ENCODE measurements around the gene DNAJC11.

DNAJC11 gene

DNA sequence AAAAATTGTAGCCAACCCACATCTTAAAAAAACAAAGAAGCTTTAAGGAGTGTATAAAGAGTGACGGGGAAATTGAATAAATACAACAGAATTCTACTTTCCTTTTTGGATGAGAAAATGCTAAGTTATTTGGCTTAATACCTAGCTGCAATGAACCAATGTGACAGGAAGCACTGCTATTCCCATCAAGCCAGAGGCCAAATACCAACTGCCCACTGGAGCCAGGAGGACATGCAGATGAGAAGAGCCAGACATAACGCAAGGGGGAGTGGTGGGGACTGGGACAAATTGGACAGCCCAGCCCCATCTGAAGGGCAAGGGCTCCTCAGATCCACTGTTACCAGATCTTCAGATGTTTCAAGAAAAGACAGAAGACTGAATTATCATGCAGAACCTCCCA is 25.7 kb downstream of the DNAJC11 start:
- TF ChIP-seq GATA3 (IDR thresholded peaks at IDR 0.05; ENCODE audit: low read depth, low read length): no peak
- no peak for TF ChIP-seq GATA2 (IDR thresholded peaks at IDR 0.05; ENCODE audit: low read depth, low read length)

GRCh38 chr1:6674771-6675170 is 26.8 kb downstream of the DNAJC11 start:
- TF ChIP-seq GATA2 (IDR thresholded peaks at IDR 0.05; ENCODE audit: low read depth, low read length): no peak
- no peak for TF ChIP-seq GATA3 (IDR thresholded peaks at IDR 0.05; ENCODE audit: low read depth, low read length)

DNA sequence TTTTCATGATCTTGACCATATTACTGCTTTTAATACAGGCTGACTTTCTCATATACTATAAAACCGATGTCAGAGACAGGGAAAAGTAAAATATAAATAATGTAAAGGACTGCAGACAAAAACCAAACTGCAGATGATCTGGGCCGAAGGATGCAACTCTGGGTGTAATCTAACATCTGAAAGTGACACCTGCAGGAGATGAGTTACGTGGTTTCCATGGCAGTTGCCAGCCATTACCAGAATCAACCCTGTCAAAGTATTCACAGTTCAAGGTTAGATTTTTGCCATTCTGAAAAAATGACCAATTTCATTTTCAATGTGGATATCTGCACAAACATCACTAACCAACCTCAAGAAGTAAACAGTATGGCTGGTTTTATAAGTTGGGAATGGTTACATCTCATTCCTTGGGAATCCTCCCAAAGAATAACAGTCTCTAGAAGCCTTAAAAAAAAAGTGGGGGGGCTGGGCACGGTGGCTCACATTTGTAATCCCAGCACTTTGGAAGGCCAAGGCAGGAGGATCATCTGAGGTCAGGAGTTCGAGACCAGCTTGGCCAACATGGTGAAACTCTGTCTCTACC is 27.7 kb downstream of the DNAJC11 start:
- TF ChIP-seq GATA3 (IDR thresholded peaks at IDR 0.05; ENCODE audit: low read depth, low read length) (no peak), GATA2 (IDR thresholded peaks at IDR 0.05; ENCODE audit: low read depth, low read length) (0 out of 2 replicates have a peak, but pooled peaks have one; percentile 10)

GRCh38 chr1:6672558-6672957 is 29.1 kb downstream of the DNAJC11 start:
- 0 out of 2 replicates have a peak, but pooled peaks have one; percentile 45 for TF ChIP-seq GATA3 (IDR thresholded peaks at IDR 0.05; ENCODE audit: low read depth, low read length)
- TF ChIP-seq GATA2 (IDR thresholded peaks at IDR 0.05; ENCODE audit: low read depth, low read length): peak; percentile 95

DNA sequence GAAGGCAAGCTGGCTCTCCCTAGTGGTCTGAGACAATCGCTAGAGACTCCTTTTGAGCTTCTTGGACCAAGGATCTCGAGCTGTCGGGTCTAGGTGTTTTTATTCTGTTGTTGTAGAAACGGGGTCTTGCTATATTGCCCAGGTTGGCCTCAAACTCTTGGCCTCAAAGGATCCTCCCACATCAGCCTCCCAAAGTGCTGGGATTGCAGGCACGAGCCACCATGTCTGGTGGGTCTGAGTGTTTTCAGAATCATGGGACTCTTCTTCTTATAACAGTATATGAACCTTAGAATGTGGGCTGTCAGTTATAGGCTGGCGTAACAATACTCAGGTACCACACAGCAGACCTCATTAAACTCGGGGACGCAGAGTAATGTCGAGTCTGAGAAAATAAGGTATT is 33.1 kb downstream of the DNAJC11 start:
- TF ChIP-seq GATA3 (IDR thresholded peaks at IDR 0.05; ENCODE audit: low read depth, low read length) (no peak), GATA2 (IDR thresholded peaks at IDR 0.05; ENCODE audit: low read depth, low read length) (no peak)

DNA sequence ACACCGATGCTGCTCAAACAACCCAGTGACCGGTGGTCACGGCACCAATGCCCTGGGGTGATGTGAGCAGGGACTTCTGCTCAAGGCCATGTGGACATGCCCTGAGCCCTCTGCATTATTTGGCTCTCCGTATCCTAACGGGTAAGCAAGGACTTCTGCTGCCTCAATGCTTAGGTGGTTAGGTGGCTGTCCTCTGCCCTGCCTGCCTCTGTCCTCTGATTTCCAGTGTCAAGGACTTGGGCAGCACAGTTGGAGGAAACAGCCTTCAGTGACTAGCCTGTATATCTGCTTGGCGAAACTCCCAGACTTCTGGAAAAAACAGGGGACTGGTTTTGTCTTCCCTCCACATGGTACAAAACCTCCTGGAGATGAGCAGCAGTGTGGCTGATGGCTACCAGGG is 34.5 kb downstream of the DNAJC11 start:
- TF ChIP-seq GATA2 (IDR thresholded peaks at IDR 0.05; ENCODE audit: low read depth, low read length): no peak
- no peak for TF ChIP-seq GATA3 (IDR thresholded peaks at IDR 0.05; ENCODE audit: low read depth, low read length)

DNA sequence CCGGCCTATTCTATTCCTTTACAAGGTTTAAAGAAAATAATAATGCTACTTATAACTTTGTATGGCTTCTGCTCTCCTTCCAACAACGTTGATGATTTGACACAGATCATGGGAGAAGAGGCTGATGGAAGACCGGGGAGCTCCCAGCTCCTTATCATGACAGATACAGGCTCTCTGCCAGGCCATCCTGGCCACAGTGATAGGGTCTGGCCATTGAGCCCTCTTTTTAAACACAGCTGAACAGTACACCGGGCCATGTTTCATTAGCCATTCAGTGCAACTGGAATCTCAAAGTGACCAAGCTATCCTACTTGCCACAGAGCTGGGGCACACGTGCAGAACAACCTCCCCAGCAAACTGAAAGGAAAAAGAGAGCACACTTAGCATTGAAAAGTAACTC is 34.9 kb downstream of the DNAJC11 start:
- TF ChIP-seq GATA2 (IDR thresholded peaks at IDR 0.05; ENCODE audit: low read depth, low read length) (no peak), GATA3 (IDR thresholded peaks at IDR 0.05; ENCODE audit: low read depth, low read length) (no peak)

DNA sequence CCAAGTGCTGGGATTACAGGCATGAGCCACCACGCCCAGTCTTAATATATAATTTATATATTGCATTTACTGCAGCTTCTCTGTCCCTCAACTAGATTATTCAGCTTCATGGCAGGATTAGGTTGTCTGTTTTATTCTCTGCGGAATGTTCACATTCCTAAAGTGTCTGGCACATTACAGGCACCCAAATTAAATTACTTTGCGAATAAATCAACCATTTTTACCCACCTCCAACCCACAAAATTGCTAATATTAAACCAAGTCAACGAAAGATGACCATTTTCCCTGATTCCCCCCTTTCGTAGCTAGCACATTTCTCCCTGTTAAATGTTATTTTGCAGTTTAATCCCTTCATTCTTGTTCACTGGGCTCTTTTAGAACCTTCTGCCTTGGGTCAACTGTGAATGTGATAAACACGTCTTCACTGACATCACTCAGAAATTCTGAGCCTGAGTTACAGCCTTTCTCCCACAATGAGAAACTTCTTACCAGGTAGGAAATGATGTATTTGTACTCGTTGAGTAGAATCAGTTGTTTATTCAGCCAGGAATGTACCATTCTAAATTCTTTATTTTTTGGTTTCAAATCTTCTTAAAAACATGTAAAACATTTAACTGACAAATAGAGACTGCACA is 41.1 kb downstream of the DNAJC11 start:
- TF ChIP-seq GATA2 (IDR thresholded peaks at IDR 0.05; ENCODE audit: low read depth, low read length) (no peak), GATA3 (IDR thresholded peaks at IDR 0.05; ENCODE audit: low read depth, low read length) (no peak)

DNA sequence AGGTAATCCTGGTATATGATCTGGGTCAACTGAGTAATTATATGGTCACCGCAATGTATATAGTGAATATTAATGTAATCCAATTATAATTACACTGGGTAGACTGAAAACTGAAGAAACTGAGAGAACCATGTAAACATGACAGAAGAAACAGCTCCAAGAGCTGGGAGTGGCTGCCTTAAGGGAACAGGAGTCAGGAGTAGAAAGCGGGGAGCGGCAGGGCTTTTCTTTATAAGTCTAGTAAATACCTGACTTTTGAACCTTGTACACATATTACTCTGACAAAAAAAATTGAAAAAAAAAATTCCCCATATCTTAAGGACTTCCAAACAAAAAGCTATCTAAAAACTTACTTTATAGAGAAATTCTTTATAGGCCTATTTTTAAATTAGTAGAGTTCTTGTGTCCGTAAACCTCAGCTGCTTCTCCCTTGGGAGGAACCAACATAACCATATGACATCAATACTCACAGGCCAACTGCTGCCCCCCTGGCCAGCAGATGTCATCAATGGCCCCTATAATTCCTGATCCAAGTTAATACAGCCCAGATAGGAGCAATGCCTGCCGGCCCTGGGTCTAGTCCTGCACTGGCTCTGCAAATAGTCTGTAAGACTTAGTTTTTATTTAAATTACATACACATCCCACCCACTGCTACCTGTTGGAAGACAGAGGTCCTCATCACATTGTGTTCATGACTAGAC is 43.1 kb downstream of the DNAJC11 start:
- TF ChIP-seq GATA3 (IDR thresholded peaks at IDR 0.05; ENCODE audit: low read depth, low read length) (no peak), GATA2 (IDR thresholded peaks at IDR 0.05; ENCODE audit: low read depth, low read length) (no peak)

GRCh38 chr1:6657138-6657537 is 44.5 kb downstream of the DNAJC11 start:
- TF ChIP-seq GATA2 (IDR thresholded peaks at IDR 0.05; ENCODE audit: low read depth, low read length): no peak
- no peak for TF ChIP-seq GATA3 (IDR thresholded peaks at IDR 0.05; ENCODE audit: low read depth, low read length)

DNA sequence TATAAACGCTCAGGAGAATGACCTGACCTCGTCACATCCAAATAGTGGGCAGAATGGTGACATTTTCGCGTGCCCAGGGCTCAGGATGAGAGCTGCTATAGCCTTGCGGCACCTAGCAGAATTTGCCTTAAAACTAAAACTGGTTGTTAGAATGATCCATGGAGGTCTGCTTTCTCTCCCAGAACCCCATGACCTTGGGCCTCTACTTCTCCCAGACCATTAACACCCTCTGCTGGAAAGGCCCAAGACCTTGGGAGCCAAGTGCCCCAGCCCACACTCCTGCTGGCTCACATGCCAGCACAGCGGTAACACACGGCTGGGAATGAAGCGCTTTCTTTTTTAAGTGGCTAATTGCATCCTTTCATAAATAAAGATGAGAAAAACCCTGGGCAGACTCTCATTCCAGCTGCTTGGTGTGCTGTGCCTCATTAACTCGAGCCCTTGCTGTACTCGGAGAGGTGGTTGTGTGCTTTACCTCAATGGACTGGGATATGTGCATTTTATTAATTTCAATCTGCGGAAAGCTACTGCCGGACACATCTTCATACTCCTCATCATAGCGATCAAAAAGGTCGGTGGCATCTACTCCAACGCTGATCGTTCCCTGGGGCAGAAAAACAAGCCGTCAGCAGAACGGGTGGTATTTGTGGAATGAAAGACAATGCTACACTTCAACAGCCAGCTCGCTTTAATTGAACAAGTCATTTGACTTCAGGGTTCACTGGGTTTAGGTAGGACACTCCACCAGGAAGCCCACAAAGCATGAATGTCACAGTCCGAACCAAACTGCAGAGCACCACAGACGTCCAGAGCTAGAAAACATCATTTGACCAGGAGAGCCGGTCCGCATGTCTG is 48.0 kb downstream of the DNAJC11 start:
- no peak for TF ChIP-seq GATA3 (IDR thresholded peaks at IDR 0.05; ENCODE audit: low read depth, low read length)
- TF ChIP-seq GATA2 (IDR thresholded peaks at IDR 0.05; ENCODE audit: low read depth, low read length): no peak

- TF ChIP-seq GATA2 (IDR thresholded peaks at IDR 0.05; ENCODE audit: low read depth, low read length) (no peak), GATA3 (IDR thresholded peaks at IDR 0.05; ENCODE audit: low read depth, low read length) (no peak)
These were observed 48.6 kb downstream of the DNAJC11 start for GRCh38 chr1:6652986-6653385.

GRCh38 chr1:6651909-6652308 is 49.7 kb downstream of the DNAJC11 start:
- TF ChIP-seq GATA2 (IDR thresholded peaks at IDR 0.05; ENCODE audit: low read depth, low read length): no peak
- no peak for TF ChIP-seq GATA3 (IDR thresholded peaks at IDR 0.05; ENCODE audit: low read depth, low read length)

GRCh38 chr1:6648556-6648955 is 53.1 kb downstream of the DNAJC11 start:
- no peak for TF ChIP-seq GATA2 (IDR thresholded peaks at IDR 0.05; ENCODE audit: low read depth, low read length)
- TF ChIP-seq GATA3 (IDR thresholded peaks at IDR 0.05; ENCODE audit: low read depth, low read length): no peak

Data from SH-SY5Y (cell line).